Measurements from ENCODE around the gene RNF220. TPM values are rescaled to one million over a fixed set of nuclear protein-coding genes. Genes with fewer than 3 reads are reported as not detected.
A peak's percentile ranks its signal among the peaks of the same experiment; 100 is the strongest.

Gene RNF220
- total RNA-seq, 2 donors from 2014 or later: 66.0 to 71.2 TPM

DNA sequence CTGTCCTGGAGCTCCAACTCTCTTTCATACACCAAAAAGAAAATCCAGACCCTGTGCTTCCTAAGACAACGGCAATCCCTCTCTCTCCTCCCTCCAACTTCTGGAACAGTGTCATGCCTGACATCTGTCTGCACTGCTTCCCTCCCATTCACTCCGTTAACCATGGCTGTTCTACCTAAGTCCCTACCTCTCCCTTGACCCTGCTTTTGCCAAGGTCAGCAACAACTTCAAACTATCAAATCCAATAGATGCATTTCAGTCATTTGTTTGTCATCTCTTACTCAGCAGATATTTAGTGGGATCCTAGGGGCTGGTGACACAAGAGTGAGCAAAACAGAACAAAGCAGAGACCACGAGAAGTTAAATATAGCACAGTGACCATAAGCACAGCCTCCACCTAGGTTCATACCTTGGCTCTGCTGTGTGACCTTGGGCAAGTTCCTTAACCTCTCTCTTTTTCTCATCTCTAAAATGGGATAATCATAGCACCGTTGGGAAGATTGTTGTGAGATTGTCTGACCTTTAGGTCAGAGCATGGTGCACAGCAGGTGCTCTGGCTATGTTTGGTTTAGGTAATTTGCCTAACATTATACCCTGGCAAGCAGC is 180.4 kb downstream of the RNF220 start:
- no peaks in the 10 kb centered on the region for H3K36me3 Mint-ChIP-seq
- no peaks in the 10 kb centered on the region for H3K27me3 Mint-ChIP-seq
- DNase-seq (ENCODE audit: low spot score): no peak
- ATAC-seq: no peak
- H3K4me1 Mint-ChIP-seq (ENCODE audit: low read depth in 2 of 2): no peaks in the 10 kb centered on the region
- no peaks in the 10 kb centered on the region for H3K9me3 Mint-ChIP-seq
- no peak overlapping the region for H3K4me3 Mint-ChIP-seq
- no peak overlapping the region for H3K27ac Mint-ChIP-seq

GRCh38 chr1:44587796-44588460 is 182.9 kb downstream of the RNF220 start:
- no peak for DNase-seq (ENCODE audit: low spot score)
- H3K27me3 Mint-ChIP-seq: no peaks in the 10 kb centered on the region
- no peak overlapping the region for H3K27ac Mint-ChIP-seq
- ATAC-seq: no peak
- H3K4me1 Mint-ChIP-seq (ENCODE audit: low read depth in 2 of 2): peaks cover 0 to 7% of the 10 kb centered on the region in 2 donors
- no peak overlapping the region for H3K4me3 Mint-ChIP-seq
- no peaks in the 10 kb centered on the region for H3K9me3 Mint-ChIP-seq
- no peaks in the 10 kb centered on the region for H3K36me3 Mint-ChIP-seq

- H3K27ac Mint-ChIP-seq: no peak overlapping the region
- H3K27me3 Mint-ChIP-seq: no peaks in the 10 kb centered on the region
- DNase-seq (ENCODE audit: low spot score) (no peak), ATAC-seq (peak in 1 of 2 donors; percentile 5)
- H3K4me3 Mint-ChIP-seq: no peak overlapping the region
- H3K36me3 Mint-ChIP-seq: no peaks in the 10 kb centered on the region
- peaks cover 0 to 7% of the 10 kb centered on the region in 2 donors for H3K4me1 Mint-ChIP-seq (ENCODE audit: low read depth in 2 of 2)
- H3K9me3 Mint-ChIP-seq: no peaks in the 10 kb centered on the region
Observed at GRCh38 chr1:44588551-44589210, 183.6 kb downstream of the RNF220 start.

DNA sequence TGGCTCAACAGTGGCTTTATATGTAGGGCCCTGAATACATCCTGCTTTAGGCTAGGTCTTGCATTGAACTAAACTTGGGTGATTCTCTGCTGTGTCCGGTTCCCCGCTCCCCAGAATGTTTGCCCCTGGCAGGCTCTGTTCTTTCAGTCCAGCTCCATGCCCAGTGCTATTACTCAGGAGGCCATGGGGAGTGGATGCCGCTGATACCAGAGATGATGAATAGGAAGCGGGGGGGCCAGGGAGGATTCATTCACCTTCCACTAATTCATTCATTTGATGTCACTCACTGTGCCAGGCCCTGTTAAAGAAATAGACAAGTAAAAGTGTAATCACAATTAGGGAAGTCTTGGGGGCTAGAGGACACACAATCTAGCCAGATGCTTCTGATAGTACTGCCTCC is 185.4 kb downstream of the RNF220 start:
- Mint-ChIP-seq H3K27ac (no peak overlapping the region), H3K27me3 (no peaks in the 10 kb centered on the region), H3K9me3 (no peaks in the 10 kb centered on the region), H3K36me3 (no peaks in the 10 kb centered on the region), H3K4me3 (no peak overlapping the region), H3K4me1 (ENCODE audit: low read depth in 2 of 2) (peaks cover 0 to 7% of the 10 kb centered on the region in 2 donors)
- DNase-seq (ENCODE audit: low spot score) (no peak), ATAC-seq (no peak)

- no peak for DNase-seq (ENCODE audit: low spot score)
- no peak overlapping the region for H3K27ac Mint-ChIP-seq
- no peaks in the 10 kb centered on the region for H3K27me3 Mint-ChIP-seq
- ATAC-seq: no peak
- no peaks in the 10 kb centered on the region for H3K9me3 Mint-ChIP-seq
- H3K4me1 Mint-ChIP-seq (ENCODE audit: low read depth in 2 of 2): peaks cover 0 to 7% of the 10 kb centered on the region in 2 donors
- H3K36me3 Mint-ChIP-seq: no peaks in the 10 kb centered on the region
- no peak overlapping the region for H3K4me3 Mint-ChIP-seq
Observed at GRCh38 chr1:44591381-44591780, 186.3 kb downstream of the RNF220 start.

GRCh38 chr1:44592208-44593145 is 187.4 kb downstream of the RNF220 start:
- H3K4me3 Mint-ChIP-seq: no peak overlapping the region
- no peak for ATAC-seq
- peaks cover 0 to 7% of the 10 kb centered on the region in 2 donors for H3K4me1 Mint-ChIP-seq (ENCODE audit: low read depth in 2 of 2)
- no peak overlapping the region for H3K27ac Mint-ChIP-seq
- peaks cover 1 to 5% of the 10 kb centered on the region in 2 donors for H3K27me3 Mint-ChIP-seq
- no peak for DNase-seq (ENCODE audit: low spot score)
- H3K9me3 Mint-ChIP-seq: no peaks in the 10 kb centered on the region
- no peaks in the 10 kb centered on the region for H3K36me3 Mint-ChIP-seq

GRCh38 chr1:44594353-44594752 is 189.3 kb downstream of the RNF220 start:
- Mint-ChIP-seq H3K9me3 (no peaks in the 10 kb centered on the region), H3K27me3 (peaks cover 4 to 10% of the 10 kb centered on the region in 2 donors), H3K36me3 (no peaks in the 10 kb centered on the region), H3K4me3 (no peak overlapping the region), H3K27ac (no peak overlapping the region), H3K4me1 (ENCODE audit: low read depth in 2 of 2) (peaks cover 0 to 7% of the 10 kb centered on the region in 2 donors)
- DNase-seq (ENCODE audit: low spot score): no peak
- ATAC-seq: no peak

GRCh38 chr1:44594871-44595735 is 190.0 kb downstream of the RNF220 start:
- Mint-ChIP-seq H3K27ac (no peak overlapping the region), H3K4me1 (ENCODE audit: low read depth in 2 of 2) (peaks cover 0 to 7% of the 10 kb centered on the region in 2 donors), H3K9me3 (no peaks in the 10 kb centered on the region), H3K27me3 (peaks cover 4 to 10% of the 10 kb centered on the region in 2 donors), H3K4me3 (no peak overlapping the region), H3K36me3 (no peaks in the 10 kb centered on the region)
- ATAC-seq: peak; percentile 84 to 88
- DNase-seq (ENCODE audit: low spot score): peak; percentile 82

GRCh38 chr1:44596511-44596910 is 191.5 kb downstream of the RNF220 start:
- no peaks in the 10 kb centered on the region for H3K36me3 Mint-ChIP-seq
- no peak overlapping the region for H3K27ac Mint-ChIP-seq
- no peak overlapping the region for H3K4me3 Mint-ChIP-seq
- H3K9me3 Mint-ChIP-seq: no peaks in the 10 kb centered on the region
- ATAC-seq: no peak
- peaks cover 4 to 10% of the 10 kb centered on the region in 2 donors for H3K27me3 Mint-ChIP-seq
- H3K4me1 Mint-ChIP-seq (ENCODE audit: low read depth in 2 of 2): peaks cover 0 to 4% of the 10 kb centered on the region in 2 donors
- no peak for DNase-seq (ENCODE audit: low spot score)

DNA sequence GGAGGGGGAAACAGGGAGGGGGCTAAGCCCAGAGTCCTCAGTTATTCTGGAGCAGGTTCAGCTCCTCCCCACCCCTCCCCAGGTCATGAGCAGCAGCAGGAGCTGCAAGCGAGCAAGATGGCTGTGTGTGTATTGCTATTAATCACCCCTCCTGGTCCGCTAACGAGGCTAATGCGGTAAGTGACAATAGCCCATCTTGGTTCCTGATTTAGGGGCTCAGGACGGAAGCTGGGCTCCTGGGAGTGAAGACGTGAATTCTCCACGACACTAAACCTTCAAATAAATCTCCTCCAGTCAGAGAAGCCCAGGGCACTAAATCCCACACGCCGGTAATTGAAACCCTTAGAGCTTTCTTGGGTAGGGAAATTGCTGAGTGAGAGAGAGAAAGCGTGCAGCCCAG is 193.1 kb downstream of the RNF220 start:
- Mint-ChIP-seq H3K4me3 (no peak overlapping the region), H3K36me3 (no peaks in the 10 kb centered on the region), H3K27ac (no peak overlapping the region), H3K27me3 (peaks cover 4 to 10% of the 10 kb centered on the region in 2 donors), H3K4me1 (ENCODE audit: low read depth in 2 of 2) (no peaks in the 10 kb centered on the region), H3K9me3 (no peaks in the 10 kb centered on the region)
- DNase-seq (ENCODE audit: low spot score) (no peak), ATAC-seq (no peak)

- H3K4me3 Mint-ChIP-seq: no peak overlapping the region
- H3K27me3 Mint-ChIP-seq: peaks cover 0 to under 1% of the 10 kb centered on the region in 2 donors
- no peaks in the 10 kb centered on the region for H3K4me1 Mint-ChIP-seq (ENCODE audit: low read depth in 2 of 2)
- no peak for ATAC-seq
- no peak overlapping the region for H3K27ac Mint-ChIP-seq
- no peaks in the 10 kb centered on the region for H3K9me3 Mint-ChIP-seq
- DNase-seq (ENCODE audit: low spot score): no peak
- H3K36me3 Mint-ChIP-seq: no peaks in the 10 kb centered on the region
Observed at GRCh38 chr1:44602634-44603628, 197.9 kb downstream of the RNF220 start.

- Mint-ChIP-seq H3K27ac (no peak overlapping the region), H3K4me3 (no peak overlapping the region), H3K27me3 (peaks cover 0 to 3% of the 10 kb centered on the region in 2 donors), H3K36me3 (no peaks in the 10 kb centered on the region), H3K9me3 (no peaks in the 10 kb centered on the region), H3K4me1 (ENCODE audit: low read depth in 2 of 2) (no peaks in the 10 kb centered on the region)
- DNase-seq (ENCODE audit: low spot score) (no peak), ATAC-seq (no peak)
Observed at GRCh38 chr1:44603718-44604117, 198.7 kb downstream of the RNF220 start.

Measured in natural killer cell treated with Interleukin-12 subunit alpha and Interleukin-12 subunit beta and Interleukin-15 and Interleukin-18, amount 100 ng/mL, for 72 hours (primary cell).